Activated CD4-positive, CD25-positive, alpha-beta regulatory T cell treated with anti-CD3 and anti-CD28 coated beads, Interleukin-2, amount 50 U/mL, for 16 hours (primary cell): ENCODE data around the gene LHX1.

Experiments
- DNase-seq: peaks from one replicate; pipeline ENCODE4 v3.0.0-alpha.2; 2020; ENCODE audit warnings: low read depth, low spot score

The LHX1 gene

DNA sequence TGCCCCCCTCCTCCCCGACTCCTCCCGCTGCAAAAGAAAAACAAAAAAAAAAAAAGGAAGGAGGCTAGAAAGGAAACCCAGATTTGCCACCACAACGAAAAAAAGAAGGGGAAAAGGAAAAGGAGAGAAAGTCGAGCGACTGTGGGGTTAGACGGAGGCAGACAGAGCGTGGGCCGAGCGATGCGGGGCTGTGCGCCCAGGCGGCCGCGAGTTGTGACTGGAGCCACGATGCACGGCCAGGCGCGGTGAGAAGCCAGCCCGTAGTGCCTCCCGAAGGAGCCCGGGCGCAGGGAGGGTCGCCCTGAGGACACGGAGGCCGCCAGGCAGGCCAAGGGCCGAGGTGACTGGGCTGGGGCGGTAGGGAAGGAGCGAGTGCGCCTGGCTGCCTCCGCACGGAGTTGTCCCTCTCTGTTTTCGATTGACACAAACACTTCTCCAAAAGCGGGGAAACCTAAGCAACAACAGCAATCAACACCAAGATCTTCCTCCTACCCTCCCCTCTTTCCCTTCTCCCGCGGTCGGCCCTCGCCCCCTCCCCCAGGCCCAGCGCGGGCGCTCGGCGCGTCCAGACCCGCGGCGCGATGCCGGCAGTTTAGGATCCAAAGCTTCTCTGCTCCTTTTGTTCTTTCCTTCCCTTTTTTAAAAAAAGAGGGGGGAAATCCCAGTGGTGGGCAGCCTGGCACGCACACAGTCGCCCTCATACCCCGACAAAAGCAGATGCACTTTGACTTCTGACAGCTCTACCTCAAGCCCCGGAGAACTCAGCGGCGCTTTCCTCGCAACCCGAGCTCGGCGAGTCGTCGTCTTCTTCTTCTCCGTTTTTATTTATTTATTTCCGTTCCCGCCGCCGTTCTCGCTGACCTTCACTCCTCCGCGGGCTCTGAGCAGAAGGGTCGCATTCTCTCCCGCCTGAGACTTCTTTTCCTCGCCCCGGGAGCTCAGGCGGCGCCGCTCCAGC lies at the start of gene LHX1:
Gene LHX1 (plus strand): TSS at position 475 of the 958 bp plus-strand sequence. CDS start 723 bp downstream, outside the sequence.
- no peak for DNase-seq

DNA sequence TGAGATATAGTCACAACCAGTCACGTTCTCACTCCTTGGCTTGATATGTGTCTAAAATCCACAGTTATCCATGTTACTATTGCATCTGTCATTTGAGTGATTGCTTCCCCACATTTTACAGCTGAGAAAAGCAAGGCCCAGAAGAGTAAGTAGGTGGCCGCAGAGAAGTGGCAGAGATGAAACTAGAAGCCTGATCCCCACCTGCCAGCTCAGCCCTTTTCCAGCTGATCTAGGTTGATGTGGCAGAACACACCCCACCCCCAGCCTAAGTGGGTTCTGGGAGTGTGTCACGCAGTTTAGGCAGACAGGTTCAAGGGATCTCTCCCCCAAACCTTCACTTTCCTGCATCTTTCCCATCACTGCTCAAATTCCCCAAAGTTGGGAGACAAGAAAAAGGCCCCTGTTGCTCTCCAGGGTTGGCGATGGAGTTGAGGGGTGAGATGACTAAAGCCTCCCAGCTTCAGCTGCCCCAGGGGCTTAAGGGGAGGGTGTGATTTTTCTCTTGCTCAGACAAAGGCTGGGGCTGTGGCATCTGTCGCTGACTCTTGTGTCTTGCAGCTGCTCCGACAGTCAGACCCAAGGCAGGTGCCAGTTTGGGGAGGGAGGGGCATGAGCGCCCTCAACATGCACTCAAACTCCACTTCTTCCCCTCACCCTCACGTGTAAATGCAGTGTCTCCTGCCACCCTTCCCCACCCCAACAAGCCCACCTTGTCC lies 48.9 kb upstream of the LHX1 start:
- no peak for DNase-seq

DNA sequence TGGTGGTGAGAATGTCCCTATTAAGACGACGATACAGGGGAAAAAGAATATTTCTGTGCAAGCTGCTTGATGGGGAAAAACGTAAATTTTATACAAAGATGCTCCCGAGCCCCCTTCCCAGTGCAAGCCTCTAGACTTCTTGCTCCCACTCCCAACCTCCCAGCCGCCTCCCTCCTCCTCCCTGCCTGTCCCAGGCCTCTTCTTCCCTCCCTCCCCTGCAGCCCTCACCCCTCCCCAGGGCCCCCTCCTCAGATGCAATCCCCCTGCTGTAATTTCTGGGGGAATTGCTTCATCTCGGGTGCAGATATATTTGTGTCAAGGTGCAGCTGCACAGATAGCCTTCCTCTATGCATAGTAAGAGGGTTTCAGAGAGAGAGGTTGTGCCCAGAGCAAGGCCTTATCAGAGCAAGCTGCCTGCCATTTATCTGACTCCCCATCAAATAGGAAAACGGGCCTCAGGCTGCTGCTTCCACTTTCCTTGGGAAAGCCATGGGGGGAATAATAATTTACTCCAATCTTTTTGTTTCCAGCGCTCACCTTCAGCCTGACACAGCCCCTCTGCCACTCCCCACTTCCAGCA lies 47.4 kb upstream of the LHX1 start:
- DNase-seq = no peak

DNA sequence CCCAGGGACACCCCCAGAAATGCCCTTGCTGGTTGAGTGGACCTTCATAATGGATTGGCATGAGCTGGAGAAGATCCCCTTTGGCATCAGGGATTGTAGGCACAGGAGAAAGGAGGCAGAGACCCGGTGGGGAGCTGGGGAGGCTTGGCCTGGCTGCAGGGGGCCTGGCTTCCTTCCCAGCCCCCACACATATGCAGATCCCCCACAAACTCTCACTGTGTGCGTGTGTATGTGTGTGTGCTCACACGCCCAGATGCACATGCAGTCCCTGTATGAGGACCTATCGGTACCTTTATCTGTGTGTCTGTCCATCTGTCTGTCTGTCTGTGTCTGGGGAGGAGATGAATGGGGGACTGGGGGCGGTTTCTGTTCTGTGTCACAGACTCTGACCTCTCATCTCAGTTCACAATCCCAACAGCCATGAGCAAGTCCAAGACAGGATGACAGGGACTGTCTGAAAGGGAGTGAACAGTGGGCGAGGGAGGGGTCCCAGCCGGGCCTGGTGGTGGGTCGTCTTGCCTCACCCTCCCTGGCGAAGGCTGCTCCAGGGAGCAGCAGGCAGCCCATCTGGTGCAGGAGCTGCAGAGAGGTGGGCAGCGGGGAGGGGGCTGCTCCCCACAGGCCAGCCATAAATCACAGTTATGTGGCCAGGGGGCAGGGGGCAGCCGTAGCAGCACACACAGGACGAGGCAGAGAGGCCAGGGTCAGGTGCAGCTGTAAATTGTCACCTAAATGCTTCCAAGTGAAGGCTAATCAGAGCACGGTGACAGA lies 46.7 kb upstream of the LHX1 start:
- no peak for DNase-seq

DNA sequence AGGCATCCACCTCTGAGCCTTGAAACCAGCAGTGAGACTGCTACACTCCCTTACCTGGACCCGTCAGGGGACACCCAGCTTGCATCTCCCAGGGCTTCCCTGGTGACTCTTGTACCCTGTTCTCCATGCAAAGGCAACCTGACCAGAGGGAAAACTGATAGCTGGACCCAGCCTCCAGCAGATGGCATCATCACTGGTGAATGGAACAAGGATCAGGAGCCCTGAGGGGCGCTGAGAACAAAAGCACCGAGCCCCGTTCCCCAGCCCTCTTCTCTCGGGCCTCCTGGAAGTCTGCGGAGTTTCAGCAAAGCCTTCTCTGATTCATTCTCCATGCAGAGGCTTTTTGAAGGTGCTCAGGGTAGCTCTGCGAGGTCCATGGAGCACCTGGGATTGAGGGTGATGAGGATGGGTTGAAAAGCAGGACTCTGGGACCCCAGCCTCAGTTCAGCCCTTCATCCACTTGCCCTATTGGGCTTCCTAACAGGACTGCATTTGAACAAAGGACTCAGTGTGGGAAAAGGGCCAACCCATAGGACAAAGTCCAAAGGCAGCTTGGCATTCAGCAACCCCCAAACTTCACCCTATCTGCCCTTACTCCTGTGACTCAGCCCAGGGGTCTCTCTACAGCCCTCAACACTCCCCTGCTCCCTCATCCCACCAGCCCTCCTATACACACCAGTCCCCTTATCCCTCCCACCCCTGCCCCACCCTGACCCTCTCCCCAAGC lies 45.0 kb upstream of the LHX1 start:
- no peak for DNase-seq

- no peak for DNase-seq
These were observed 43.1 kb upstream of the LHX1 start for GRCh38 chr17:36894177-36894576.

DNA sequence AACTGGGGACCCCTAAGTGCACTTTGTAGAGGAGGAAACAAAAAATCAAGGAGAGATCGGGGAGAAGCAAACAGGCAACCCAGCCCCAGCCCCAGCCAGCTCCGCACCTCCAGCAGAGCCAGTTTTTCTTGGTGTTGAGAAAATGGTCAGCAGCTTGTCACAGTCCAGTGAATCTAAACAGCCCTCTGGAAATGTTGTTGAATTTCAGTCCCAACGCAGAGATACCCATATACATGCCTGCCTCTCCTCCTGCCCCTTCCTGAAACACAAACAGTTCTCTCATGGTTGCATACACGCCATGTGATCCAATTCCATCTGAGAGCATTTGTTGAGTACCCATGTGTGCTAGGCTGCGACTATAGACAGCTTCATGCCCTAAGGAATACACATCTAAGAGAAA lies 42.4 kb upstream of the LHX1 start:
- DNase-seq = no peak

DNA sequence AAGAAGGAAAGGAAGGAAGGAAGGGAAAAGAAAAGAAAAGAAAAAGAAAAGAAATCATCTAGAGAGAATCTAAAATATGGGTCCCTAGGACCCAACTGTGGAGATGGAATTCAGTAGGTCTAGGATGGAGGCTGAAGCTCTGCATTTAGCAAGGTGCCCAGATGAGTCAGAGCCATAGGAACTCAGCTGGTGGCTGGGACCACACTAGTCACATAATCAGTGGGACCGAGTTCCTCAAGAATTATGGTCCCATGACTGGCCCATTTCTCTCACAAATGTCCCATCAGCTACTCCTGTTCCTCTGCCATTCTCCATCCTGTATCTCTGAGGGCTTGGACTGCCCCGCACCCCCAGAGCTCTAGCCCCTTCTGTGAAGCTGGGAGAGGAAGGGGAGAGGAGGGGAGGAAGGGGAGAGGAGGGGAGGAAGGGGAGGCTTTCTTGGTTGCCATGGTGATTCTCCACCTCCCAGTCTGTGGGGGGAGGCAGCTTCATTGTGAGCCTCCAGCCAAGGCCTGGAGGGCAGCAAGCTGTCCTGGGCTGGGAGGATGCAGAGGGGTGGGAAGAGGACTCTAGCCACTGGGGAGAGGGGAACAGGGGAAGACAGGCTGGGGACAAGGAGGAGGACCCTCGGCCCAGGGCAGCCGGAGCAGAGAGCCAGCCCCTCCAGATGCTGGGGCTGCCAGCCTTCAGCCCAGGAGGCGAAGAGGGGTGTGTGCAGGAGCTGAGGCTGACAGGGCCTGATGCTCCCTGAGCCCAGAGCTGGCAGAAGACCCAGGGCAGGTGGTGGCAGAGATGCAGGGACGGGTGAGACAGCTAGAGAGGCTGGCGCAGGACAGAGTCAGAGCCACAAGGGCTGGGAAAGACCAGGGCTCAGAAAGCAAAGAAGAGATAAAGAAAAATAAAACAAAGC lies 37.8 kb upstream of the LHX1 start:
- no peak for DNase-seq

GRCh38 chr17:36900160-36900512 lies 37.1 kb upstream of the LHX1 start:
- no peak for DNase-seq

GRCh38 chr17:36901506-36901905 lies 35.8 kb upstream of the LHX1 start:
- DNase-seq = no peak

DNA sequence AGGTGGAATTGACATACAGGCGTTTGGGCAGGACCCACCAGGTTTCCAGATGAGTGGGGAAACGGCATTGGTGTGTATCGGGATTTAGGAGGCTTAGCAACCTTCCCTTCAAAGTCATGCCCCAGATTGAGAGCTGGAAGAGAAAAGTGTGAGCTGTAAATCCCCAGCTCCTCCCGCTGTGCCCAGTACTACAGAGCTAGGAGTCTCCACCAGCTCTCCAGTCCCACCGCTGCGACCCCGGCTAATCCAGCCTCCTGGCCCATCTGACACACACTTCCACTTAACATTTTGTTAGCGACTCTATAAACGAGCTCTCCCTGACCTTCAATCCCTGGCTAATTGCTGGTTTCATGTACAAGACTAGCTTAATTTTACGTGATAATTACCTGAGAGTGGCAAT lies 29.9 kb upstream of the LHX1 start:
- no peak for DNase-seq

DNA sequence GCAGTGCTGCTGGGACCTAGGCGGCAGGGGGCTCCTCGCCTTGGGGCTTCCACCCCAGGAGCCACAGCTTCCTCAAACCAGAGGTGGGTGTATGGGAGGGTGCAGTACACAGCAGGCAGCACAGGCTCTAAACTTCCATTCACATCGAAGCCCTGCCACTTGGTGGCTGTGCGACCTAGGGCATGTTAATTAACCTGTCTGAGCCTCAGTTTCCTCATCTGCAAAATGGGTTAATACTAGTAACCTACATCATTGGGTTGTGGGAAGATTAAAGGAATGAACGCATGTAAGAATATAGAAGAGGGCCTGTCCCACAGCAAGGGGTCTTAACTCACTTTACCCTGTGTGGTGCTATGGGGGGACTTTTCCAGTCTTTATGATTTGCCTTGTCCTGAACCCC lies 26.8 kb upstream of the LHX1 start:
- DNase-seq = no peak

GRCh38 chr17:36911001-36911400 lies 26.3 kb upstream of the LHX1 start:
- DNase-seq = no peak

GRCh38 chr17:36913132-36913531 lies 24.1 kb upstream of the LHX1 start:
- no peak for DNase-seq

- no peak for DNase-seq
These were observed 19.0 kb upstream of the LHX1 start for GRCh38 chr17:36918211-36918691.

GRCh38 chr17:36919407-36919968 lies 17.8 kb upstream of the LHX1 start:
- no peak for DNase-seq

DNA sequence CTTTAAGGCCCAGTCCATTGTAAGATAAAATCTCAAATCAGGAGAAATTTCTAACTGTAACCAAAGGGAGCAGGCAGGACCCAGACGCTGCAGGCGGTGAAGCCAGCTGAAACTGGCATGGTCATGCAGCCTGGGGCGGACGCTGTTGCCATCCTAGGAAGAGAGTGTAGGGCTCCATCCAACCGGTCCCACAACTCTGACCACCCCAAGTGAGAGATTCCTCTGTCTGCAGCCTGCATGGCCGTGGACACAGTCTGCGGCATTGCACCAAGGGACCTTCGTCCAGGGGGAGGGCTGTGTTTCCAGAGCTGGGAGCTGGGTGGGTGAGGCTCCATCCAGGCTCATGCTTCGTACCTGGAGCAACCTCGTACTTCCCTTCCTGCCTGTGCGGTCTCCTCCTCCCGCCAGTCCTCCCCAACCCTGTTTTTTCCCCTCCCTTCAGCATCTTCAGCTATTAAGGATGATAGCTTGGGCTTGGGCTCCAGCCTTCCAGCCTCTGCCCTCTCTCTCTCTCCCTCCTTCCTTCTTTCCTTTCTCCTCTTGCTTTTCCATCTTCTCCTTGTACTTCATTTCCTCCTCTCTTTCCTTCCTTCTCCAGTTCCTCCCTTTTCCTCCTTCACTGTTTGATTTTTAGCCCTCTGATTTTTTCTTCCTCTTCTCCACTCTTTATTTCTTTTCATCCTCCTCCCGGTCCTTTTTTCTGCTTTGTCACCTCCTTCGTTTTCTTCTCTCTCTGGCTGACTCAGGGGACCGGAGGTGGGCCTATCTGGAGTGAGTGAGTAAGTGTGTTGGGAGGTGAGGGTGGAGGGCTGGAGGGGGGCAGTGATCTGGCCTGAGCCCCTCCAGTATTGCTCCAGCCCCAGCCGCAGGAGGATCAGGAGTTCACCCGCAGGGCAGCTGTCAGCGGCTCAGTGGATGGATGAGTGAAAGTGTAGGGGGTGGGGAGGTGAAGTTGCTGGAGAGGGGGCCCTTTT lies 17.0 kb upstream of the LHX1 start:
- DNase-seq = no peak

- no peak for DNase-seq
These were observed 16.0 kb upstream of the LHX1 start for GRCh38 chr17:36921095-36921851.
